GM21447 (cell line): ENCODE results near the gene EIF4G3.
"Not testable (repeated sequence)": the region's sequence is repeated elsewhere in the genome, so short reads cannot be mapped to it uniquely, and the experiment has no call there.

Experiments
- ATAC-seq: cut with Tn5 transposase; IDR thresholded peaks from one replicate; pipeline ENCODE4 v1.9.1; 2021; ENCODE audit not compliant: unreplicated experiment

The EIF4G3 gene

GRCh38 chr1:21069549-21069948 is 107.1 kb downstream of the EIF4G3 start:
- ATAC-seq = no peak

GRCh38 chr1:21068937-21069336 is 107.8 kb downstream of the EIF4G3 start:
- ATAC-seq = no peak

- ATAC-seq = no peak
Observed at GRCh38 chr1:21067551-21068227, 109.0 kb downstream of the EIF4G3 start.

- no peak for ATAC-seq
Observed at GRCh38 chr1:21066356-21067012, 110.2 kb downstream of the EIF4G3 start.

GRCh38 chr1:21065851-21066250 is 110.8 kb downstream of the EIF4G3 start:
- ATAC-seq = no peak

GRCh38 chr1:21064057-21064456 is 112.6 kb downstream of the EIF4G3 start:
- no peak for ATAC-seq

- no peak for ATAC-seq
Observed at GRCh38 chr1:21060523-21060922, 116.2 kb downstream of the EIF4G3 start.

GRCh38 chr1:21059021-21059420 is 117.7 kb downstream of the EIF4G3 start:
- no peak for ATAC-seq

- ATAC-seq = no peak
Observed at GRCh38 chr1:21058035-21058793, 118.5 kb downstream of the EIF4G3 start.

- not testable (repeated sequence) for ATAC-seq
Observed at GRCh38 chr1:21053189-21053928, 123.3 kb downstream of the EIF4G3 start.

GRCh38 chr1:21052034-21052433 is 124.7 kb downstream of the EIF4G3 start:
- no peak for ATAC-seq

GRCh38 chr1:21051177-21051825 is 125.4 kb downstream of the EIF4G3 start:
- ATAC-seq = no peak

GRCh38 chr1:21050031-21050430 is 126.7 kb downstream of the EIF4G3 start:
- no peak for ATAC-seq

- ATAC-seq = no peak
Observed at GRCh38 chr1:21048462-21048861, 128.2 kb downstream of the EIF4G3 start.

GRCh38 chr1:21046132-21046531 is 130.6 kb downstream of the EIF4G3 start:
- ATAC-seq = no peak

- no peak for ATAC-seq
Observed at GRCh38 chr1:21045351-21045750, 131.3 kb downstream of the EIF4G3 start.

GRCh38 chr1:21042929-21043605 is 133.6 kb downstream of the EIF4G3 start:
- no peak for ATAC-seq

GRCh38 chr1:21041541-21041940 is 135.2 kb downstream of the EIF4G3 start:
- ATAC-seq = no peak

GRCh38 chr1:21037091-21037490 is 139.6 kb downstream of the EIF4G3 start:
- ATAC-seq = no peak

- ATAC-seq = no peak
Observed at GRCh38 chr1:21035794-21036193, 140.9 kb downstream of the EIF4G3 start.
